ENCODE data around the gene IL1A.

IL1A gene

GRCh38 chr2:112782234-112782799, 2.0 kb downstream of the IL1A start (continued):
- TF ChIP-seq POU6F1 (CRISPR knock-in tag; IDR thresholded peaks at IDR 0.05; ENCODE audit: borderline replicate concordance, low read depth) (no peak), CREB5 (CRISPR knock-in tag; IDR thresholded peaks at IDR 0.05; ENCODE audit: low read depth) (no peak), GLIS3 (CRISPR knock-in tag; IDR thresholded peaks at IDR 0.05) (no peak), PATZ1 (CRISPR knock-in tag; IDR thresholded peaks at IDR 0.05; ENCODE audit: borderline replicate concordance) (no peak), ISL1 (CRISPR knock-in tag; IDR thresholded peaks at IDR 0.05) (no peak), ZNF70 (CRISPR knock-in tag; IDR thresholded peaks at IDR 0.05) (no peak), TOX (CRISPR knock-in tag; IDR thresholded peaks at IDR 0.05; ENCODE audit: borderline replicate concordance) (no peak), OSR1 (CRISPR knock-in tag; IDR thresholded peaks at IDR 0.05) (no peak)

GRCh38 chr2:112779598-112779997, 4.7 kb downstream of the IL1A start:
- TF ChIP-seq RARB (CRISPR knock-in tag; IDR thresholded peaks at IDR 0.05) (no peak), BACH2 (CRISPR knock-in tag; IDR thresholded peaks at IDR 0.05; ENCODE audit: borderline replicate concordance) (no peak), TCF4 (CRISPR knock-in tag; IDR thresholded peaks at IDR 0.05; ENCODE audit: borderline replicate concordance) (no peak), ZFP30 (CRISPR knock-in tag; IDR thresholded peaks at IDR 0.05) (no peak), ARNTL (CRISPR knock-in tag; IDR thresholded peaks at IDR 0.05; ENCODE audit: borderline replicate concordance, low read depth) (no peak), ZFP3 (CRISPR knock-in tag; IDR thresholded peaks at IDR 0.05) (no peak), ZNF70 (CRISPR knock-in tag; IDR thresholded peaks at IDR 0.05) (no peak), GLIS3 (CRISPR knock-in tag; IDR thresholded peaks at IDR 0.05) (no peak), ISL1 (CRISPR knock-in tag; IDR thresholded peaks at IDR 0.05) (no peak), CSRNP3 (CRISPR knock-in tag; IDR thresholded peaks at IDR 0.05) (no peak), ZNF565 (CRISPR knock-in tag; conservative IDR thresholded peaks at IDR 0.05; ENCODE audit: low read depth) (no peak), ZNF8 (CRISPR knock-in tag; IDR thresholded peaks at IDR 0.05) (no peak), TOX (CRISPR knock-in tag; IDR thresholded peaks at IDR 0.05; ENCODE audit: borderline replicate concordance) (no peak), PPARA (CRISPR knock-in tag; IDR thresholded peaks at IDR 0.05; ENCODE audit: borderline replicate concordance) (no peak), TSHZ2 (CRISPR knock-in tag; IDR thresholded peaks at IDR 0.05) (no peak), SNAI2 (CRISPR knock-in tag; IDR thresholded peaks at IDR 0.05) (no peak), OSR1 (CRISPR knock-in tag; IDR thresholded peaks at IDR 0.05) (no peak), PATZ1 (CRISPR knock-in tag; IDR thresholded peaks at IDR 0.05; ENCODE audit: borderline replicate concordance) (no peak)
- ATAC-seq = no peak
